HG02884 (cell line): ENCODE measurements around the gene FRYL.

Experiments
- ATAC-seq: cut with Tn5 transposase; IDR thresholded peaks from one replicate; pipeline ENCODE4 v1.9.1; 2021; ENCODE audit warnings: mild to moderate bottlenecking, moderate library complexity; ENCODE audit not compliant: unreplicated experiment

Gene FRYL

DNA sequence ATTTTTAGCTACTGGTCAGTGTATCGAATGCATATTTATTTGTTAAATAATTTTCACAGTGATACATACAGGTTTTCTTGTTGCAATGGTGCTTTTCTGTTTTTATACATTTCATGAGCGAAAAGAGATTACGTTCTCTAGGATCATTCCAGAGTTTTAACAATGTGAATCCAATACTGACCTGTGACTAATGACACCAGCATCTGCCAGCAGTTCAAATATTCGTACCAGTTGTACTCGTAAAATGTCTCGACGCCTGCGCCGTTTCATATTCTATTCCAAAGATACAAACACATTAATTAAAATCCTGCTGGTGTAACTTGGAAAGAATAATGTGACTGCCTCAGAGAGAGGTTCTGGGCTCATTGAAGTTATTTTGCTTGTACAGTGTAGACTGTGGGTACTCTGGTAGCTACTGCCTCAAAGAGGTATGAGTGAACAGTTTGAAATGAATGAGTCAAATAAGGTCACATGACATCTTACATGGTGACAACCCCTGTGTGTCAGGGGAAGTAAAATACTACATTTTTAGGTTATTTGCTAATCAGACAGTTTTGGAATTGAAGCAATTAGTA is 209.3 kb downstream of the FRYL start:
- no peak for ATAC-seq

DNA sequence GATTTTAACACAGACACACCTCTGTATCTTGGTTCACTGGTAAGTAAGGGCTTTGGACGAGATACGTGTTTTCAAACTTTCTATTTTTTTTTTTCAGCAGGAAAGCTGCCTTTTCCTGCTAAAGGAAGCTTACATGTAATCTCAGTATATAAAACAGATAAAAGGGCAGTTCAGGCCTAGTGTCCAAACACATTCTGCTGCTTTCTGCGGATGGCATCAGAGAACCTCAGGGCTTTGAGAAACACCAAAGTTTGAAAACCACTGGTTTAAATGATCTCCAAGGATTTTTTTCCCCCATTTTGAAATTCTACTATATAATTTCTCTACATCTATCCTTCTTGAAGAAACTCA is 214.1 kb downstream of the FRYL start:
- ATAC-seq: no peak

DNA sequence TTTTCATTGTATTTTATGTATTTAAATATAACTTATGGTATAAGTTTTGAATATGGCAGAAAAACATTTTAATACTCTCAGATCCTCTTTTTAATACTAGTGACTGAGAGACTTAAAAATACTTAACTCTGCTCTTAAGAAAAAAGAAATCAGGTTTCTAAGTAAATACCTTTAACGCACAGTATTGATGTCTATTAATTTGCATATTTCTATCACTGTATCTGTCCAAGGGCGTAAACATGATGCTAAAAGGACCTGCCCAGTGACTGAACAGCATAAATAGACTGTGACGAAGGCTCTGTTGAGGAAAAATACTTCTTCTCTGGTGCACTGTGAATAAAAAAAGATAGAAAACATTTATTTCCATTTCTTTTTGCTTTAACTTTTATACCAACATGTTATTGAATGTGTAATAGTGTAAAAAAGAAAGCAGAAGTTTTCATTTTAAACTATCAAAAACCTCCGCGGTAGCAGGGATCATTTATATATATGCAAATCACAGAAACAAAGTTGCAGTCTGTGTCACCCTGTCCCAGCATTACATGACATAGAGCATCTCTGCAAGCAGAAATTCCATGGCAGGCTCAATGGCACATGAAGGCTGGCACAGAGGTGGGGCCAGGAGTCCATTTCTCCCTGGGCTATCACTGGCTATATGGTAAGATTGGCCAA is 214.6 kb downstream of the FRYL start:
- no peak for ATAC-seq

DNA sequence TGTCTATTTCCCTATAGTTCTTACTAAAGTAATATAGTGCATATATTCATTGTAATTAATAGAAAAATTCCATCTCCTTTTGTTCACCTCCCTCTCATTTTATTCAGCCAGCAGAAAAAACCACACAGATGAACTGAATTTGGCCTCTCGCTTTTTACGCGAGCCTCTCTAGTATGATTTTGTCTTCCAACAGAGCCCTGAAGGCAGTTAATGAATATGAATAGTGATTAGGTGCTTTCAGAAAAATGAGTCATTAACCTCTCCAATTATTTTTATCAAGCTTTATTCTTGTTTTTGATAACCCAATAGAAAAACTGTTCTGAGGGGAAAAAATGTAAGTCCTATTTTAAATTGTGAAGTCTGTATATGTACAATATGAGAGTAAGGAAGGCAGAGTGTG is 215.9 kb downstream of the FRYL start:
- no peak for ATAC-seq

DNA sequence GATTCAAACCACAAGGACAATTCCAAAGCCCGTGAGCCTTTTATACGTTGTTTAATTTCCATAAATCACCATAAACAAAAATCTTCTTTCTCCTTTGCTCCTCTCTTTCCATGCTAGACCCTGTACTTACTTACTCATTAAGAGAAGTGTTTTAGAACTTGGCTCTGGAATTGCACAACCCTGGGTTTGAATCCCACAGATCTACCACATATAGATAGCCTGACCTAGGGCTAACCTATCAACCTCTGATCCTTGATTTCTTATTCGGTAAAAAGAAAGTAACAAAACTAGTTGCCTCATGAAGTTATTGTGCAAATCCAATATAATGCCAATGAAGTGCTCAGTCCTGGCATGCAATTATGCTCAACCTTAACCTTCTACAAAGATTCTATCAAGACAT is 221.3 kb downstream of the FRYL start:
- ATAC-seq: no peak

DNA sequence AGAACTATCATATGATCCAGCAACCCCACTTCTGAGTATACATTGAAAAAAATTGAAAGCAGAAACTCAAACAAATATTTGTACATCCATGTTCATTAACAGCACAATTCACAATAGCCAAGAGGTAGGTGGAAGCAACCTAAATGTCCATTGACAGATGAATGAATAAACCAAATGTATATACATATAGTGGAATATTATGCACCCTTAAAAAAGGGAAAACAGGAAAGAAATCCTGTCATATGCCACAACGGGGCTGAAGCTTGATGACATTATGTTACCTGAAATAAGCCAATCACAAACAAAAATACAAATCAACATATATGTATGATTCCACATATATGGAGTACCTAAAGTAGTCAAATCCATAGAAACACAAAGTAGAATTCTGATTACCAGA is 222.1 kb downstream of the FRYL start:
- ATAC-seq: no peak

DNA sequence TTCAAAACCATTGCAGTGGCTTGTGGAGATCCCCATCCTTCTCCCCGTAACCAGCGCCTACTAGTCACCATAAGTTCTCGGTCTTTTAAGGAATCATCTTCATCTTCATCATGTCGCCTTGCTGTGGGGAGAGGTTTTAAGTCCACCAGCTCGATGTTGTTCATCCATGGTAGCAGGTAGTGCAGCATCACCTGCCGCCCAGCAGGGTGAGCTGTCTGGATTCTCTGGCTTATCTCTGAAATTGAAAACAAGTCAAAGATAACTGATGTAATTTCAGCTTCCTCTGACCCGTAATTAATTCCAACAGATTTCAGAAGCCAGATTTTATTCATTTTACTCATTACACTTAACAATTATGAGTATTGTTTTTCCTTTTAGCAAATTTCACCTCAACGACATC is 222.6 kb downstream of the FRYL start:
- ATAC-seq: no peak

DNA sequence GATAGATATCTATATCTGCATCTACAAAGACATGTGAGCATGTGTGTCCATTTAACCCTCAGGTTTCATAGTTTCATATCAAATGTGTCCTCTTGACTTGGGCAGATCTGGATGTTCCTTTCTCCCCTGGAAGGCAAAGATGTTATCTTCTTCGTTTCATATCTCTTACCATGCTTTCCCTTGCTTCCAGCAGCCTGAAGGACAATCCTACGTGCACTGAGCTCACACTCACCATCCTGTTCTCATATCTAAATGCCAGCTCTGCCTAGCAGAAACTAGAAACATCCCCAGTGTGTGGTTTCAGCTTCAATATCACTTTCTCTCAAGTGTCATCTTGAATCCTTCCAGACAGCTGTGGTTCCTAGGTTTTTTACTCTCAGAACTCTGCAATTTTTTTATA is 223.8 kb downstream of the FRYL start:
- ATAC-seq: no peak

DNA sequence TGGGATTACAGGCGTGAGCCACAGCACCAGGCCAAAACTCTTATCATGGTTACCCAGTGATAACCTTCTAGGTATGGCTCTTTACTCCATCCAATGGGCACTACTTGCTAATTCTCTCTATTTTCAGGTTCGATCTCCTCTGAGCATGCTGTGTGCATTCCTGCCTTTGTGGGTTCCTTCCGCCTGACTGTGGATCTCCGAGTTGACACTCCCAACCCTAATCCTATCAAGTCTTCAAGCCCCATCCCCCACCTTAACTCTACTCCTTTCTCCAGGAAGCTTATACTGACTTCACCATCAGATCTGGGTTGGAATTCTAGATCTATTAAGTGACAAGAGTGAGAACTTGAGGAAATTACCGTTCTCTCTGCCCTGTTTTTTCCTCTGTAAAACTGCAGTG is 225.5 kb downstream of the FRYL start:
- no peak for ATAC-seq

DNA sequence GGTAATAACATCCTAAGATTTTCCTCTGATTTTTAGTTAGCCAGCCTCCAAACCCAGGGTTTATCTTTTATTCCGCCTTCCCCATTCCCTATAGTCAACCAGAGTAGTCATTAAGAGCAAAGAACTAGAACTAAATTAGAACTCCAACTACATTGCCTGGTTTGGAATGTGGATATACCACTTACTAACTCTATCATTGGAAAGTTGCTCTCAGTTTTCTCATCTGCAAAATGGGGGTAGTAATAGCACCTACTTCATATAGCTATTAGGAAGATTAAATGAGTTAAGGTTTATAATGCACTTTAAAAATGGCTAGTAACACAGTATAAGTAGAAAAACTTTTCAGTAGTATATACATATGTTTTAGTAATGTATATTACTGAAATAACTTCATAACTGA is 226.4 kb downstream of the FRYL start:
- no peak for ATAC-seq

DNA sequence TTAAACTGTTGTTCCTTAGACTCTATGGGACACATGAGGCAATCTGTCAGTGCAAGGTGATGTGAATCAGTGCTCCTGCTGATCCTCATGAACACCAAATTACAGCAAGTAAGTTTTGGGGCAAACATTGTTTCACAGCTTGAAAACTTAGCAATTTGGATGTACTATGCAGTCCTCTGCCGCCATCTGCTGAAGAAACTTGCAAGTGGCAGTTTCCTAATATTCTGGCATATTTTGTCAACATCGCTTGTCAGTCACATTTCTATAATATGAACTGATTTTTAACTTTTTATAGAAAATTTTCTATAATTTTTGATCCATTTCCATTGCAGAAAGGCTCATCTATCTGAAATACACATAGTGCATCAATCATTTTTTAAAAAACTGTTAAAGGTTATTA is 233.7 kb downstream of the FRYL start:
- ATAC-seq: no peak

DNA sequence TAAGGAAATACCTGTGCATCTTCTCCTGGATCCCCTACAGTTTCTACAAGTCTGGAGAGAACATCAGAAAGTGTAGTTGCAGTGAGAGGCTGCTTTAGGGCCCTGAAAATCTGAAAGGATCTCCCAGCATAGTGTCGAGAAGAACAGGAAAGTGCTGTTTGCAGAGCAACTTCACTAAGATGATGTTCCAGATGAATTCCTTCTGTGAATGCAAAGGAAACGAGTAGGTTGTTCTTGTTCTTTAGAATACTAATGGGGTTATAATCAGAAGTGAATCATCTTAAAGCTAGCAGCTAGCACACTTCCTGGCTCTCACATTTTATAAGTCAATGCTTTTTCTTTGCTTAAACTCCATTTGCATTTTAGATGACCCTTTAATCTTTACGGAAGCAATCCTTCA is 236.3 kb downstream of the FRYL start:
- no peak for ATAC-seq

DNA sequence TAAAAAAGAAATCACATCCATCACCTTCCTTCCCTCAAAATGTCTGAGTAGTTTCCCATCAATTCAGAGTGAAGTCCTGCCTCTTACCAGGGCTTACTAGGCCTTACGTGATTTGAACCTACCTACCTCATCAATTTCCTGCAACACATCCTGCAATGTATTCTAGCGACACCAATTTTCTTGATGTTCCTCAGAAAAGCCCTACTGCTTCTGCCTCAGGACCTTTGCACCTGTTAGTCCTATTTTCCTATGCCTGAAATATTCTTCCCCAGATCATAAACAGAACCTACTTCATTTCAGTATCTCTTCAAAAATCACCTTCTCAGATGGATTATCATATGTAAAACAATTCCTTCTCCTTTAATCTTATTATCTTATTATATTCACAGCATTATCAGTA is 237.2 kb downstream of the FRYL start:
- ATAC-seq: no peak

DNA sequence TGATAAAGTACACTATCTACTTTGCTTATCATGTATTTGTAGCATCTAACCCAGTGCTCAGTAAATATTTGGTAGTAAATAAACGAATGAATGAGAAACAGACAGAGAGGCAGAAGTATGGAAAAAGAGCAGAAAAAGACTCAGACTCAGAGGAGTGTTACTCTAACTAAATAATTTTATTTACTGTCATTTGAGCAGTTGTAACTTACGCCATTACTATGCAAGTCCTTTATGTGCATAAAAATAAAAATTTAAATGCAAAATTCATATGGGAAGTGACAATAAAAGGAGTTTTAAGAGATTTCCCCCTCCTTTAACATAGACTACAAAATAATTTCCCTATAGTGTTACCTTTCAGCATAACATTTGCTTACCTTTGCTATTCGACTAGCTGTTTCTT is 240.5 kb downstream of the FRYL start:
- ATAC-seq: no peak

DNA sequence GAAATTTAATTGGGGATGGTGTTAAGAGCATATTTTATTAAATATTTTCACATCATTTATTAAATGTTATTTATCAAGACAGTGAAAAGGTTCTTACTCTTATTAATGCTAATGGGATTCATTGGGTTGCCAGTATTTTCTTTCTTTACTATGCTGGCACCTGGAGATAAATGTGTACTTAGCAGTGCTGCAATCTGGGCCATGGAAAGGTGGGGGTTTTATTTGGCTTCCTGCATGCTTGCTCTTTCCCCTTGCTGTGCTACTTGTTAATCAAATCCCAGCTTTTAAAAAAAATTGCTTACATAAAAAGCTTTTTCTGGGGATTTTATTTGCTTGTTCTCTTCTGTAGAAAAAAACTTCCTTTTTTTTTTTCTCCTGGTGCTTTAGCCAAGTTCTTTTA is 241.7 kb downstream of the FRYL start:
- no peak for ATAC-seq

DNA sequence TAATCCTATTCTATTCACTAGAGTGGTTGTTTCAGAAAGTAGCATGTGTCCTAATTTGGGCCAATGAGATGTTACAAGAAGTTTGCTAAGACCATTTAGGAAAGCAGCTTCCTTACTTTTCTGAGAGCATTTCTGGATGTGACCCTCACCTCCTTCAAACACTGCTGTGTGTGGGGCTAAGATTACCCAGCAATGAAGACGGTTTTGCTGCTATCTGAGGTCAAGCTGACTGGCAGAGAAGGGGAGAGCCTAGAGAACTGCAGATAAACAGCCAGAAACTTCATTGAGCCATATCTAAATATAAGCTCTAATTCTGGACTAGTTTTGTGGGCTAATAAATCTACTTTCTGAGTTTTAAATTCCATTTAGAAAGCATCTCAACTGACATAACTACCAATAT is 253.7 kb downstream of the FRYL start:
- no peak for ATAC-seq

DNA sequence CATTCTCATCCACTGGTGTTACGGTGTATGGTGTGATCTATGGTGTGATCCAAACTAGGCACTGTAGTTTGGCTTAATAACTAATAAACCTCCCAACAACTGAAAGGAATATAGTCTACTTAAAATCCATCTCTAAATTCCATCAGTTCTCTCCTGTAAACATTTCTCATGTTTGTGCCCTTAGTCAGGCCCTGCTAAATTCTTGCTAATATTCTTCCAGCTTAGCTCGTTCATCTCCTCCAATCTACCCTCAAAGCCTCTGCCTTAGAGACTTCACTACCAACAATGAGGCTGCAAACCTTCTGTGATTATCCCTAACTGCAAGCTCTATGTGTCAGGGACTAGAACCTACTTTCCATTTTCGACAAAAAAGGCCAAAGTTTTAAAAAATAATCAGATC is 261.9 kb downstream of the FRYL start:
- ATAC-seq: no peak

DNA sequence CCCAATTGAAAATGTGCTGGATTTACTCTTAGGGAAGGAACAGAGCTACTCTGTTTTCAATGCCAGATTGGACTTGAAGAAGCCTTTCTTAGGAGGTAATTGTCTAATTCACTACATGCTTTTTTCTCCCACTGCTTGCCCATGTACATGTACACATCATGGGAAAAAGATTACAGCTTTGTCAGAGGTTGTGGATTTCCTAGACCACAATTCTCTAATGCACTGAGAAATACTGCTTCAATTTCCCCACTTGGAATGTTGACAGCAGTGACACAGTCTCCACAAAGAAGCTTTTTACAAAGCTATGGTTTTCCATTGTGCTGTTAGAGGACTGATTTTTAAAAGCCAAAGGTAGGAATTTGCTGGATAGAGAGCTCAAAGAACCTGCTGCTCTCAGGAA is 270.5 kb downstream of the FRYL start:
- no peak for ATAC-seq

DNA sequence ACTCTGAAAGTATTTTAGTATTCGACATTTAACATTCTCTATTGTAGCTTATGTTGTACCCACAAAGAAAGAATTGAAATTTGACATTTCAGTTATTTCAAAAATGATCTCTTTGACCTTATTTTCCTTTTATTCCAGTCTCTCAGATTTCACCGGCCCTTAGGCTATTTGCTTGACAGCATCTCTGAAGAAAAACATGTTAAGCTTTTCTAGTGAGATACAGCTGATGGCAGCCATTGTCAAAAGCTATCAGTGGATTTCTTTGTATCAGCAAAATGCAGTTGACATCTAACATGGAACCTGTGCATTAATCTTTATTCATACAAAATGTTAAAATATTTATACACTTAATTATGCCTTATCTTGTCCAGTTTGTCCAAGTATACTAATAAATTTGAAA is 273.4 kb downstream of the FRYL start:
- no peak for ATAC-seq

DNA sequence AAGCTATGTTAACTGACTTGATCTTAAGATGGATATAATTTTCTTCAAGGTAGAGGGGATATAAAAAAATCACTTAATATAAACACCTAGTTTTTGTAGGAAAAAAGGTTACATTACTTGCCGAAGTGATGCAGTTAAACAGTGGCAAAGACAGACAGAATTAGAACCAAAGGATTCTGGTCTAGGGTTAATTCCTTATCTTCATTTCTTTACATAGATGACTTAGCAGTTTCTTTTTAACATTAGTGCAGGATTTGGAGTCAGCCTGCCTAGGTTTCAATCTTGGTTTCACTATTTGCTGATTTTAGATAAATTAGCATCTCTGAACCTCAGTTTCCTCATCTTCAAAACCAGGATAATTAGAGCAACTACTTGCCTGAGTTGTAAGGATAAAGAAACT is 275.7 kb downstream of the FRYL start:
- no peak for ATAC-seq

DNA sequence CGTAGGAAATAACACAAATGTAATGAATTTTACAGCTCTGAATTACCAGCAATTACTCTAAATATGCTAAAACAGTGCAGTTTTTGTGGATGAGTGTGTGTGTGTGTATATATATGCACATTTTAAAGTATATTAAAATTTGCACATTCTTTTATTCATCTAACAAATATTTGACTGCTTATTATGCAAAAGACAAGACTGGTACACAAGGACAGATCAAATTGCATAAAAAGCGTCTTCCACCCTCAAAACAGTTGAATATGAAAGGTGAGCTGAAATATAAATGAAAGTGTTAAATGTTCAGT is 276.1 kb downstream of the FRYL start:
- ATAC-seq: no peak

DNA sequence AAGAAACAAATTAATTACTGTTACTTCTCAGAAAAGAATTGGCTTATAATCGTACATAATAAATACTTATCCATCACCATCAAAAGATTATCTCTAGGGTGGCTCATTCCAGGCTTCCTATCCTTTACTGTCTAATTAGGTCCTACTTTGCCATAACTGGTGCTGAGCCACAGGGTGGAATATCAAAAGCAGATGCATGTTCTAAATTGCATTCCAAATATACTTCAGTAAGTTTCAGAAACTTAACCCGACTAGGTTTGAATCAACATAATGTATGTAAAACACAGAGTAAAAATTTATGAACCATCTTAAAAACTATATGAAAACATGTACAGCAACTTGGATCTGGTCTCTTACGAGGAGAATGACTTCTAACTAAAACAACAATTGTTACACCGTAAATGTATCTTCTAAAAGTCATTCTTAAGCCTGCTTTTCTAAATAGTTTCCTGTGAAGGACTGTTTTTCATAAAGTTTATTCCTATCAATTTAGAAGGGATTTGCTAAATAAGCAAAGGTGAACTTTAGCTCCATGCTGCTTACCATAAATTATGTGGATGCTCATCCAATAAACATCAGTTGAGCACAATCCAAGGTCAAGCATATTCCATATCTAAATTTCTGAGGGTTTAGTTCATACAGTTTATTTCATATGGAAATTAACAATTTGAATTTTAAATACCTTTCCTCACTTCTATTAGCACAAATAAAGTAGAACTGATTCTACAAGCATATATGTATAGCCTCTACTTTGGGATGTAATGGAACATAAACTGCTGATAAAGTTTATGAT is 276.6 kb downstream of the FRYL start:
- ATAC-seq: no peak

DNA sequence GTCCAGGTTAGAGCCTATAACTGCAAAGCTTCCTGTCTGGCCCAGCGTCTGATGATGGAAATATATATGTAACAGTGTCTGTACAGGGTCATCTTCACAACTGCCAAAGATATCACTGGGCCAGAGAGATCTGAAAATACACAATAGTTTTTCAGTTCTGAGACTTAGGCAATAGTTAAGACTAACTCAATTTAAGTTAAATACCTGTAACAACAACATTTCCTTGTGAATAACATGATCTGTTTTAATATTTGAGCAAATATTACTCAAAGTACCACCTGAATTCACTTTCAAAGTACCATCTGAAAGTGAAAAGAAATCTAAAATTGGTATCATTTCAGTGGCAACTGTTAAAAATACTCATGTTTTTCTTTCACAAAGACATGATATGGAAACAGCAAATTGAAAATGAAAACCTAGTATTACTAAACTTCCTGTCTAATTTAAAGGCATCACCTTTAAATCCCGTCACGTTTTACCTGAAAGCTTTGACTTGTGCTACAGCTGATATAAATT is 280.5 kb downstream of the FRYL start:
- ATAC-seq: peak; percentile 79
